ENCODE data around the gene ZNF613. TPM values are rescaled to one million over a fixed set of nuclear protein-coding genes. Genes with fewer than 3 reads are reported as not detected.
"Not testable (repeated sequence)": the region's sequence is repeated elsewhere in the genome, so short reads cannot be mapped to it uniquely, and the experiment has no call there.

Gene ZNF613
- polyA plus RNA-seq, 1 donor = 15.0 TPM

- DNase-seq = no peak
These were observed 11.7 kb downstream of the ZNF613 start for GRCh38 chr19:51938936-51939335.

GRCh38 chr19:51944798-51945552, 17.7 kb downstream of the ZNF613 start:
- DNase-seq = no peak

GRCh38 chr19:51946602-51947001, 19.3 kb downstream of the ZNF613 start:
- no peak for DNase-seq

- DNase-seq = peak; percentile 65
These were observed 21.7 kb downstream of the ZNF613 start for GRCh38 chr19:51948975-51949374.

GRCh38 chr19:51957846-51958245, 30.6 kb downstream of the ZNF613 start:
- not testable (repeated sequence) for DNase-seq

GRCh38 chr19:51959791-51960190, 32.5 kb downstream of the ZNF613 start:
- DNase-seq = no peak

- not testable (repeated sequence) for DNase-seq
These were observed 33.5 kb downstream of the ZNF613 start for GRCh38 chr19:51960621-51961233.

- no peak for DNase-seq
These were observed 38.3 kb downstream of the ZNF613 start for GRCh38 chr19:51965583-51965982.

GRCh38 chr19:51970718-51971117, 43.4 kb downstream of the ZNF613 start:
- DNase-seq = no peak

GRCh38 chr19:51971624-51972023, 44.4 kb downstream of the ZNF613 start:
- no peak for DNase-seq

GRCh38 chr19:51975787-51976186, 48.5 kb downstream of the ZNF613 start:
- DNase-seq = not testable (repeated sequence)

- no peak for DNase-seq
These were observed 49.6 kb downstream of the ZNF613 start for GRCh38 chr19:51976852-51977251.

GRCh38 chr19:51977346-51977745, 50.1 kb downstream of the ZNF613 start:
- DNase-seq = no peak

- no peak for DNase-seq
These were observed 51.6 kb downstream of the ZNF613 start for GRCh38 chr19:51978882-51979281.

- DNase-seq = no peak
These were observed 53.0 kb downstream of the ZNF613 start for GRCh38 chr19:51980116-51980736.

GRCh38 chr19:51980926-51981325, 53.7 kb downstream of the ZNF613 start:
- DNase-seq = not testable (repeated sequence)

GRCh38 chr19:51983361-51983760, 56.1 kb downstream of the ZNF613 start:
- DNase-seq = no peak

- peak; percentile 97 for DNase-seq
These were observed 59.3 kb downstream of the ZNF613 start, which contains the start of gene ZNF350 for GRCh38 chr19:51986309-51987291. ZNF350 (minus strand) TSS chr19:51986840; CDS start chr19:51974360, 12,480 bp downstream.

GRCh38 chr19:51993422-51993821, 66.2 kb downstream of the ZNF613 start:
- DNase-seq = no peak

GRCh38 chr19:51994048-51994644, 66.9 kb downstream of the ZNF613 start:
- no peak for DNase-seq

Measured in left kidney (tissue), 2 donors.